SK-N-SH (cell line): ENCODE data around the gene ARHGEF25.

Experiments
- EP300 ChIP-seq, 2 experiments: IDR thresholded peaks; 2 replicates each; pipeline versions ENCODE4 v1.4.0 to v1.6.1; 2012; ENCODE audit warnings: borderline replicate concordance in 1 of 2, low read depth in 1 of 2, low read length in 1 of 2
- FOXJ3 ChIP-seq: sonication (generic); formaldehyde crosslinking; IDR thresholded peaks from 2 replicates; pipeline ENCODE4 v1.5.1; 2020; ENCODE audit warnings: mild to moderate bottlenecking, missing genetic modification reagents
- POLR2AphosphoS5 ChIP-seq: IDR thresholded peaks from 2 replicates; pipeline ENCODE4 v1.6.1; 2012; ENCODE audit warnings: low read depth, low read length
- SIN3A ChIP-seq: IDR thresholded peaks from 2 replicates; pipeline ENCODE4 v1.6.1; 2012; ENCODE audit warnings: low read depth, mild to moderate bottlenecking, low read length, moderate library complexity, borderline replicate concordance
- TAF1 ChIP-seq: IDR thresholded peaks from 2 replicates; pipeline ENCODE4 v1.6.1; 2012; ENCODE audit warnings: low read depth, mild to moderate bottlenecking, low read length, moderate library complexity, borderline replicate concordance
- TF ChIP-seq, protein P1 (sequence below): fragments of 200-600 bp; sonication (generic); IDR thresholded peaks from 2 replicates; pipeline ENCODE4 v1.6.1; 2017; ENCODE audit warnings: antibody characterized with exemption, mild to moderate bottlenecking, moderate library complexity
- TF ChIP-seq, protein P2 (sequence below): fragments of 150-350 bp; IDR thresholded peaks from 2 replicates; pipeline ENCODE4 v1.6.1; 2017; ENCODE audit warnings: antibody characterized with exemption, low read length, low read depth, borderline replicate concordance
- TF ChIP-seq, protein P3 (sequence below): IDR thresholded peaks from 2 replicates; pipeline ENCODE4 v1.6.1; 2012; ENCODE audit warnings: mild to moderate bottlenecking, low read depth, low read length, moderate library complexity

DNA sequence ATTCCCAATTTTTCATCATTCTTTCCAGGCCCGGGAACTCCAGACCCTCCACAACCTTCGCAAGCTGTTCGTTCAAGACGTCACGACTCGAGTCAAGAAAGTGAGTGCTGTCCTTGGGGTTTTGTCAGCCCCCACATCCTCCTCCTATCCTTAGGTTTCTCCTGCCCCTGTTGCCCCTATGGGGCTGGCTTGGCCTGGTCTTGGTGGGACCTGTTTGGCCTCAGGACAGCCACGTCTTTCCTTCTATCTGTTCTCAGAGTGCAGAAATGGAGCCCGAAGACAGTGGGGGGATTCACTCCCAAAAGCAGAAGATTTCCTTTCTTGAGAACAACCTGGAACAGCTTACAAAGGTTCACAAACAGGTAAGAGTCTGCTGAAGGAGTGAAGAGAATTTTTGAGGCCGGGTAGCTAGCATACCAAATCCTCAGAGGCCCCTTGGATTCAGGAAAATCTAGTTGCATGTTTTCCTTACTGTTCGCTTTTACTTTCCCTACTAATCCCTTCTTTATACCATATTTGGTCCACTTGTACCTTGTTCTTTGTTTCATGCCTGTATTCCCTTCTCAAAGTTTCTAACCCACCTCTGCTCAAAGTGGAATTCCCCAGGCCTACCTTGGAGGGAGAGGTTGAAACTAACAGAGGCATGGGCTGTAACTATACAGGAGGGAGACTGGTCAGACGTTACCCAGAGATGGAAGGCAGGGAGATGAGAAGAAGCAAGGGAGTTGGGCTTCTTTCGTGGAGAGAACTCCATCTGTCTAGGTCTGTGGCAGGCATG, 33.1 kb upstream of the ARHGEF25 start:
- TF ChIP-seq, protein P1, sequence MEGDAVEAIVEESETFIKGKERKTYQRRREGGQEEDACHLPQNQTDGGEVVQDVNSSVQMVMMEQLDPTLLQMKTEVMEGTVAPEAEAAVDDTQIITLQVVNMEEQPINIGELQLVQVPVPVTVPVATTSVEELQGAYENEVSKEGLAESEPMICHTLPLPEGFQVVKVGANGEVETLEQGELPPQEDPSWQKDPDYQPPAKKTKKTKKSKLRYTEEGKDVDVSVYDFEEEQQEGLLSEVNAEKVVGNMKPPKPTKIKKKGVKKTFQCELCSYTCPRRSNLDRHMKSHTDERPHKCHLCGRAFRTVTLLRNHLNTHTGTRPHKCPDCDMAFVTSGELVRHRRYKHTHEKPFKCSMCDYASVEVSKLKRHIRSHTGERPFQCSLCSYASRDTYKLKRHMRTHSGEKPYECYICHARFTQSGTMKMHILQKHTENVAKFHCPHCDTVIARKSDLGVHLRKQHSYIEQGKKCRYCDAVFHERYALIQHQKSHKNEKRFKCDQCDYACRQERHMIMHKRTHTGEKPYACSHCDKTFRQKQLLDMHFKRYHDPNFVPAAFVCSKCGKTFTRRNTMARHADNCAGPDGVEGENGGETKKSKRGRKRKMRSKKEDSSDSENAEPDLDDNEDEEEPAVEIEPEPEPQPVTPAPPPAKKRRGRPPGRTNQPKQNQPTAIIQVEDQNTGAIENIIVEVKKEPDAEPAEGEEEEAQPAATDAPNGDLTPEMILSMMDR = no peak
- TF ChIP-seq TAF1 (no peak), POLR2AphosphoS5 (no peak), EP300 (IDR thresholded peaks at IDR 0.05; ENCODE audit: borderline replicate concordance in 1 of 2, low read depth in 1 of 2, low read length in 1 of 2) (no peak), SIN3A (no peak), FOXJ3 (no peak)
- TF ChIP-seq, protein P2, sequence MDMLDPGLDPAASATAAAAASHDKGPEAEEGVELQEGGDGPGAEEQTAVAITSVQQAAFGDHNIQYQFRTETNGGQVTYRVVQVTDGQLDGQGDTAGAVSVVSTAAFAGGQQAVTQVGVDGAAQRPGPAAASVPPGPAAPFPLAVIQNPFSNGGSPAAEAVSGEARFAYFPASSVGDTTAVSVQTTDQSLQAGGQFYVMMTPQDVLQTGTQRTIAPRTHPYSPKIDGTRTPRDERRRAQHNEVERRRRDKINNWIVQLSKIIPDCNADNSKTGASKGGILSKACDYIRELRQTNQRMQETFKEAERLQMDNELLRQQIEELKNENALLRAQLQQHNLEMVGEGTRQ = no peak
- TF ChIP-seq, protein P3, sequence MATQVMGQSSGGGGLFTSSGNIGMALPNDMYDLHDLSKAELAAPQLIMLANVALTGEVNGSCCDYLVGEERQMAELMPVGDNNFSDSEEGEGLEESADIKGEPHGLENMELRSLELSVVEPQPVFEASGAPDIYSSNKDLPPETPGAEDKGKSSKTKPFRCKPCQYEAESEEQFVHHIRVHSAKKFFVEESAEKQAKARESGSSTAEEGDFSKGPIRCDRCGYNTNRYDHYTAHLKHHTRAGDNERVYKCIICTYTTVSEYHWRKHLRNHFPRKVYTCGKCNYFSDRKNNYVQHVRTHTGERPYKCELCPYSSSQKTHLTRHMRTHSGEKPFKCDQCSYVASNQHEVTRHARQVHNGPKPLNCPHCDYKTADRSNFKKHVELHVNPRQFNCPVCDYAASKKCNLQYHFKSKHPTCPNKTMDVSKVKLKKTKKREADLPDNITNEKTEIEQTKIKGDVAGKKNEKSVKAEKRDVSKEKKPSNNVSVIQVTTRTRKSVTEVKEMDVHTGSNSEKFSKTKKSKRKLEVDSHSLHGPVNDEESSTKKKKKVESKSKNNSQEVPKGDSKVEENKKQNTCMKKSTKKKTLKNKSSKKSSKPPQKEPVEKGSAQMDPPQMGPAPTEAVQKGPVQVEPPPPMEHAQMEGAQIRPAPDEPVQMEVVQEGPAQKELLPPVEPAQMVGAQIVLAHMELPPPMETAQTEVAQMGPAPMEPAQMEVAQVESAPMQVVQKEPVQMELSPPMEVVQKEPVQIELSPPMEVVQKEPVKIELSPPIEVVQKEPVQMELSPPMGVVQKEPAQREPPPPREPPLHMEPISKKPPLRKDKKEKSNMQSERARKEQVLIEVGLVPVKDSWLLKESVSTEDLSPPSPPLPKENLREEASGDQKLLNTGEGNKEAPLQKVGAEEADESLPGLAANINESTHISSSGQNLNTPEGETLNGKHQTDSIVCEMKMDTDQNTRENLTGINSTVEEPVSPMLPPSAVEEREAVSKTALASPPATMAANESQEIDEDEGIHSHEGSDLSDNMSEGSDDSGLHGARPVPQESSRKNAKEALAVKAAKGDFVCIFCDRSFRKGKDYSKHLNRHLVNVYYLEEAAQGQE = no peak
